SH-SY5Y (cell line): ENCODE data around the gene WWP2.

ENCODE experiments used
- GATA2 ChIP-seq: IDR thresholded peaks from 2 replicates; pipeline ENCODE4 v1.6.1; 2011; ENCODE audit warnings: mild to moderate bottlenecking, low read depth, low read length
- GATA3 ChIP-seq: IDR thresholded peaks from 2 replicates; pipeline ENCODE4 v1.6.1; 2011; ENCODE audit warnings: low read depth, mild to moderate bottlenecking, low read length, moderate library complexity

DNA sequence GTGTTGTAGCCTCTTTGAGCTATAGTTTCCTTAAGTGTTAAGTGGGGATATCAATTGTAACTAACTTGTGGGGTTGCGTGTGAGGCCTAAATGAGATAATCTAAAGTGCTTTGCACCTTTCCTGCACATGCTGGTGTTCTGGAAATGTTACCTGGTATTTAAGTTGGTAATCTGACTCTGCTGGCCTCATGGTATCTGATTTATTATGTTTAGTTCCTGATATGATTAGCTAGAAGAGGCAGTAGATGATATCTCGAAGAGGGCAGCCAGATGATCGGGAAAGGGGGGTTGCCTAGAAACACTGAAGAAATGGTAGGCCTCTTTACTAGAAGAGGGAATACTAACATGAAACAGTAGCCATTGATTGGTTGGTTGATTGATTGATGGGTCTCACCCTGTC, 123.6 kb downstream of the WWP2 start:
- TF ChIP-seq GATA2: peak; percentile 56
- TF ChIP-seq GATA3: peak; percentile 40; the same call in 1 of the 2 replicates
